Fibroblast of lung (primary cell): ENCODE data around the gene UBA1.

Experiments
- CTCF ChIP-seq, 2 donors: IDR thresholded peaks in 1 of 2; conservative IDR thresholded peaks in 1 of 2; 1 replicate in 1 of 2; 2 replicates in 1 of 2; pipeline ENCODE4 v1.5.1; 2011 to 2012; ENCODE audit warnings: low read length in 2 of 2, control low read depth in 1 of 2, inconsistent platforms in 1 of 2, low read depth in 1 of 2, mild to moderate bottlenecking in 1 of 2
- EZH2 ChIP-seq: IDR thresholded peaks from 2 replicates; pipeline ENCODE4 v1.5.1; 2012; ENCODE audit warnings: low read length, control low read depth, mild to moderate bottlenecking; ENCODE audit errors: missing control alignments

GRCh38 chrX:47146936-47147859, 46.4 kb upstream of the UBA1 start:
- TF ChIP-seq CTCF (conservative IDR thresholded peaks at IDR 0.05 in 1 of 2, IDR thresholded peaks at IDR 0.05 in 1 of 2; ENCODE audit: low read depth in 1 of 2, low read length in 2 of 2) (no peak), EZH2 (no peak)
